Measurements from ENCODE around the gene SETBP1.

SETBP1 gene

DNA sequence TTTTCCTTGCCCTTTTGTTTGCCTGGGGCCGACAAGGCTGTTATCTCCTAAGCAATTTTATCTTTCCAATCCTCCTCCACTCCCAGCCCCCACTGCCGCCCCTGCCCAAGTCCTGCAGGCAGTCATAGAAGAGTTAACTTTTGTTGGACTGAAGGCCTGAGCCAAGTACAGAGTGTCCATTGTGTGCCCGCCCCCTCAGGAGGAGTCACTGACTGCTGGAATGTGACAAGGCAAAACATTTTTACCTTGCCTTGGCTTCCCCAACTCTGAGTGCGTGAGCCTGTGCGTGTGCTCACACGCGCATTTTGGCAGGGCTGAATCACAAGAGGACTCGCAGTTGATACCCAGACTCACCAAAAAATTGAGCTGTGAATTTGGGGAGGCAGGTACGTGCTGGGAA, 16.2 kb downstream of the SETBP1 start:
- H3K36me3 ChIP-seq (ENCODE audit: control insufficient read depth, low read depth, low read length), result no peaks in the 10 kb centered on the region

GRCh38 chr18:44697315-44697714, 16.6 kb downstream of the SETBP1 start:
- Histone ChIP-seq H3K4me1 (ENCODE audit: control insufficient read depth, low read depth, low read length) (peaks cover 15% of the 10 kb centered on the region), H3K36me3 (ENCODE audit: control insufficient read depth, low read depth, low read length) (no peaks in the 10 kb centered on the region), H3K27me3 (ENCODE audit: control insufficient read depth, insufficient read depth, low read length) (no peaks in the 10 kb centered on the region), H3K4me3 (ENCODE audit: low read length) (no peak overlapping the region), H3K9ac (ENCODE audit: low read length) (no peak overlapping the region), H3K9me3 (ENCODE audit: control insufficient read depth, low read depth, low read length) (no peaks in the 10 kb centered on the region), H3K27ac (ENCODE audit: low read length) (peak overlapping the region; percentile 65)

More for the DNA sequence above, 16.2 kb downstream of the SETBP1 start:
- Histone ChIP-seq H3K4me3 (ENCODE audit: low read length) (no peak overlapping the region), H3K9ac (ENCODE audit: low read length) (no peak overlapping the region), H3K27me3 (ENCODE audit: control insufficient read depth, insufficient read depth, low read length) (no peaks in the 10 kb centered on the region), H3K4me1 (ENCODE audit: control insufficient read depth, low read depth, low read length) (peaks cover 15% of the 10 kb centered on the region), H3K9me3 (ENCODE audit: control insufficient read depth, low read depth, low read length) (no peaks in the 10 kb centered on the region), H3K27ac (ENCODE audit: low read length) (peak overlapping the region; percentile 65)

- Histone ChIP-seq H3K4me1 (ENCODE audit: control insufficient read depth, low read depth, low read length) (peaks cover 18% of the 10 kb centered on the region), H3K36me3 (ENCODE audit: control insufficient read depth, low read depth, low read length) (no peaks in the 10 kb centered on the region), H3K27me3 (ENCODE audit: control insufficient read depth, insufficient read depth, low read length) (no peaks in the 10 kb centered on the region), H3K9me3 (ENCODE audit: control insufficient read depth, low read depth, low read length) (no peaks in the 10 kb centered on the region), H3K9ac (ENCODE audit: low read length) (no peak overlapping the region), H3K27ac (ENCODE audit: low read length) (no peak overlapping the region), H3K4me3 (ENCODE audit: low read length) (no peak overlapping the region)
Measured at GRCh38 chr18:44698518-44698917, 17.8 kb downstream of the SETBP1 start.

GRCh38 chr18:44699572-44700261, 19.0 kb downstream of the SETBP1 start:
- no peaks in the 10 kb centered on the region for H3K27me3 ChIP-seq (ENCODE audit: control insufficient read depth, insufficient read depth, low read length)
- no peaks in the 10 kb centered on the region for H3K36me3 ChIP-seq (ENCODE audit: control insufficient read depth, low read depth, low read length)
- peaks cover 23% of the 10 kb centered on the region for H3K4me1 ChIP-seq (ENCODE audit: control insufficient read depth, low read depth, low read length)
- H3K9ac ChIP-seq (ENCODE audit: low read length), result no peak overlapping the region
- no peaks in the 10 kb centered on the region for H3K9me3 ChIP-seq (ENCODE audit: control insufficient read depth, low read depth, low read length)
- no peak overlapping the region for H3K4me3 ChIP-seq (ENCODE audit: low read length)
- no peak overlapping the region for H3K27ac ChIP-seq (ENCODE audit: low read length)

DNA sequence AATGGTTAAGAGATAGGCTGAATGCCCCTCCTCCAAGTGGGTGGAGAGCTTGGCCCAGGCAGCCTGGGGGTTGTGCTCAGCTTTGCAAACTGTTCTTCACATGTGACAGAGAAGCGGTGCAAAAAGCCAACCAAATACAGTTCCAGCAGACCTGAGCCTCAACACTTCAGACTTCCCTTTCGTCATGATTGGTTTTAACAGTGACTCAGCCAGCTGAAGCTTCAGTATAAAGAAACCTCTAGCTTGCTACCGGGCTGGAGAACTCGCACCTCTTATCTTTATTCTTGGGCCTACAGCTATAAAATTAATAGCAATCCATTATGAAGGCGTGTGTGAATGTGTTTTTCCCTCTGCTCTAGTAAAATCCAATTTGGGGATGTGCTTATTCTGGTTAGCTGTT, 20.0 kb downstream of the SETBP1 start:
- H3K9ac ChIP-seq (ENCODE audit: low read length), result no peak overlapping the region
- H3K4me1 ChIP-seq (ENCODE audit: control insufficient read depth, low read depth, low read length), result peaks cover 23% of the 10 kb centered on the region

DNA sequence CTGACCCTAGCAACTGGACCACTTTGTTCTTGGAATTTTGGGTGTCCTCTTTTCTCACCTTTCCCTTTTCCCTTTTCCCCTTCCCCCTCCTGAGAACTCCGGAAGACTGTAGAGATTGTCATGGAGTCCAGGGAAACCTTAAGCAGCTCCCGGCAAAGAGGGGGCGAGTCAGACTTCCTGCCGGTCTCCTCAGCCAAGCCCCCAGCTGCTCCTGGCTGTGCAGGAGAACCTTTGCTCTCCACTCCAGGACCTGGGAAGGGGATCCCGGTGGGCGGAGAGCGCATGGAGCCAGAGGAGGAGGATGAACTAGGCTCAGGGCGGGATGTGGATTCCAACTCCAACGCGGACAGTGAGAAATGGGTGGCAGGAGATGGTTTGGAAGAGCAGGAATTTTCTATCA, 20.5 kb downstream of the SETBP1 start:
- Histone ChIP-seq H3K36me3 (ENCODE audit: control insufficient read depth, low read depth, low read length) (no peaks in the 10 kb centered on the region), H3K9ac (ENCODE audit: low read length) (no peak overlapping the region), H3K4me1 (ENCODE audit: control insufficient read depth, low read depth, low read length) (peaks cover 21% of the 10 kb centered on the region), H3K4me3 (ENCODE audit: low read length) (no peak overlapping the region), H3K27me3 (ENCODE audit: control insufficient read depth, insufficient read depth, low read length) (no peaks in the 10 kb centered on the region), H3K9me3 (ENCODE audit: control insufficient read depth, low read depth, low read length) (no peaks in the 10 kb centered on the region), H3K27ac (ENCODE audit: low read length) (no peak overlapping the region)

More for the DNA sequence above, 20.0 kb downstream of the SETBP1 start:
- no peak overlapping the region for H3K4me3 ChIP-seq (ENCODE audit: low read length)
- H3K27me3 ChIP-seq (ENCODE audit: control insufficient read depth, insufficient read depth, low read length), result no peaks in the 10 kb centered on the region
- no peaks in the 10 kb centered on the region for H3K36me3 ChIP-seq (ENCODE audit: control insufficient read depth, low read depth, low read length)
- no peak overlapping the region for H3K27ac ChIP-seq (ENCODE audit: low read length)
- H3K9me3 ChIP-seq (ENCODE audit: control insufficient read depth, low read depth, low read length), result no peaks in the 10 kb centered on the region

GRCh38 chr18:44702594-44702993, 21.9 kb downstream of the SETBP1 start:
- H3K4me3 ChIP-seq (ENCODE audit: low read length), result no peak overlapping the region
- H3K9ac ChIP-seq (ENCODE audit: low read length), result no peak overlapping the region
- H3K9me3 ChIP-seq (ENCODE audit: control insufficient read depth, low read depth, low read length), result no peaks in the 10 kb centered on the region
- H3K36me3 ChIP-seq (ENCODE audit: control insufficient read depth, low read depth, low read length), result no peaks in the 10 kb centered on the region
- no peak overlapping the region for H3K27ac ChIP-seq (ENCODE audit: low read length)
- peaks cover 9% of the 10 kb centered on the region for H3K4me1 ChIP-seq (ENCODE audit: control insufficient read depth, low read depth, low read length)
- H3K27me3 ChIP-seq (ENCODE audit: control insufficient read depth, insufficient read depth, low read length), result no peaks in the 10 kb centered on the region

DNA sequence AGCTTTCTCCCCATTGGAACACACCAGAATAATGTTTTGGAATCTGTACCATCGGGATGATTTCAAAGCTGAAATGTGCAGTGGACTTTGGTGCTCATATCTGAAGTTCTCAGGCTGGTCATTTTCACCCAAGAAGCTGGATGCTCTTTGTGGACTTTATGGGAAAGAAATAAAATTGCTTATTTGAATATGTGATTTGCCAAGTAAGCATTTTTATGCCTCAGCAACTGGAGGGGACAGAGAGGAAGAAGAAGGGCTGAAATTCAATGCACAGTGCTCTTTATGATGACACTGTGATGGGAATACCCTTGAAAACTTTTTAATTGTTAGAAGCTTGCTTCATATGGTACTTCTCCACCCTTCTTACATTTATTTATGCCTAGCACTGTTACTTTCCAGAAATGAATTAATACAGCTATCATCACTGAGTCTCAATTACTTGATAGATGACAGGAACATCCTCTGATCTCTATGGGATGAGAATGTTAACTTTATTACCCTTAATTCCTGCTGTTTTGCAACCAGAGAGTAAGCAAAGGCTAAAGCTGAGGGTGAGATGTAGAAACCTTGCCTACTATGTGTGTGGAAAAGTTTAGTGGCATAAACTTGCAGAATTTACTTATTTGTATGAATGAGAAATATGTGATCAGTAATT, 23.6 kb downstream of the SETBP1 start:
- H3K36me3 ChIP-seq (ENCODE audit: control insufficient read depth, low read depth, low read length), result no peaks in the 10 kb centered on the region
- H3K9me3 ChIP-seq (ENCODE audit: control insufficient read depth, low read depth, low read length), result no peaks in the 10 kb centered on the region
- no peaks in the 10 kb centered on the region for H3K27me3 ChIP-seq (ENCODE audit: control insufficient read depth, insufficient read depth, low read length)
- H3K27ac ChIP-seq (ENCODE audit: low read length), result no peak overlapping the region
- no peak overlapping the region for H3K9ac ChIP-seq (ENCODE audit: low read length)
- peaks cover 8% of the 10 kb centered on the region for H3K4me1 ChIP-seq (ENCODE audit: control insufficient read depth, low read depth, low read length)
- no peak overlapping the region for H3K4me3 ChIP-seq (ENCODE audit: low read length)

DNA sequence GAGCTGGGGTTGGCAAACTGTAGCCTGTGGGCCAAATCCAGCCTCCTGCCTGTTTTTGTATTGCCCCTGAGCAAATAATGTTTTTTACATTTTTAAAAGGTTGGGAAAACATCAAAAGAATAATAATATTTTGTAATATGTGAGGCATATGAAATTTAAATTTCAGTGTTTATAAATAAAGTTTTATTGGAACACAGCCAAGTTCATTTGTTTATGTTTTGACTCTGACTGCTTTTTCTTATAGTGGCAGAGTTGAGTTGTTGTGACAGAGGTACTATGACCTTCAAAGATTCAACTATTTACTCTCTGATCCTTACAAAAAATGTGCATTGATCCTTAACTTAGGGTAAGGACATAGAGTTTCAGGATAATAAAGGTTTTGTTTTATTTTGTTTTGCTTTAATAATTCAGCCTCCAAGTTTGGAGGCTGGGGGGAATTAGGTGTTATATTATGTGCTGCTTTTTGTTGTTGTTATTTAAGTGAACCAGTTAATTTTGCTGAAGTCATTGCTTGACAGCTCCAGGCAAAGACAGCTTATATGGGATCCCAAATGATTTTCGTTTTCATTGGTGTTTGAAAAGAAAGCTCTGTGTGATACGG, 24.5 kb downstream of the SETBP1 start:
- Histone ChIP-seq H3K27ac (ENCODE audit: low read length) (no peak overlapping the region), H3K9me3 (ENCODE audit: control insufficient read depth, low read depth, low read length) (no peaks in the 10 kb centered on the region), H3K4me3 (ENCODE audit: low read length) (no peak overlapping the region), H3K27me3 (ENCODE audit: control insufficient read depth, insufficient read depth, low read length) (no peaks in the 10 kb centered on the region), H3K4me1 (ENCODE audit: control insufficient read depth, low read depth, low read length) (peaks cover 8% of the 10 kb centered on the region), H3K9ac (ENCODE audit: low read length) (no peak overlapping the region), H3K36me3 (ENCODE audit: control insufficient read depth, low read depth, low read length) (no peaks in the 10 kb centered on the region)

- no peaks in the 10 kb centered on the region for H3K36me3 ChIP-seq (ENCODE audit: control insufficient read depth, low read depth, low read length)
- peaks cover 15% of the 10 kb centered on the region for H3K4me1 ChIP-seq (ENCODE audit: control insufficient read depth, low read depth, low read length)
- no peaks in the 10 kb centered on the region for H3K9me3 ChIP-seq (ENCODE audit: control insufficient read depth, low read depth, low read length)
- H3K4me3 ChIP-seq (ENCODE audit: low read length), result no peak overlapping the region
- H3K9ac ChIP-seq (ENCODE audit: low read length), result no peak overlapping the region
- H3K27ac ChIP-seq (ENCODE audit: low read length), result no peak overlapping the region
- no peaks in the 10 kb centered on the region for H3K27me3 ChIP-seq (ENCODE audit: control insufficient read depth, insufficient read depth, low read length)
Measured at GRCh38 chr18:44708451-44709083, 27.9 kb downstream of the SETBP1 start.

DNA sequence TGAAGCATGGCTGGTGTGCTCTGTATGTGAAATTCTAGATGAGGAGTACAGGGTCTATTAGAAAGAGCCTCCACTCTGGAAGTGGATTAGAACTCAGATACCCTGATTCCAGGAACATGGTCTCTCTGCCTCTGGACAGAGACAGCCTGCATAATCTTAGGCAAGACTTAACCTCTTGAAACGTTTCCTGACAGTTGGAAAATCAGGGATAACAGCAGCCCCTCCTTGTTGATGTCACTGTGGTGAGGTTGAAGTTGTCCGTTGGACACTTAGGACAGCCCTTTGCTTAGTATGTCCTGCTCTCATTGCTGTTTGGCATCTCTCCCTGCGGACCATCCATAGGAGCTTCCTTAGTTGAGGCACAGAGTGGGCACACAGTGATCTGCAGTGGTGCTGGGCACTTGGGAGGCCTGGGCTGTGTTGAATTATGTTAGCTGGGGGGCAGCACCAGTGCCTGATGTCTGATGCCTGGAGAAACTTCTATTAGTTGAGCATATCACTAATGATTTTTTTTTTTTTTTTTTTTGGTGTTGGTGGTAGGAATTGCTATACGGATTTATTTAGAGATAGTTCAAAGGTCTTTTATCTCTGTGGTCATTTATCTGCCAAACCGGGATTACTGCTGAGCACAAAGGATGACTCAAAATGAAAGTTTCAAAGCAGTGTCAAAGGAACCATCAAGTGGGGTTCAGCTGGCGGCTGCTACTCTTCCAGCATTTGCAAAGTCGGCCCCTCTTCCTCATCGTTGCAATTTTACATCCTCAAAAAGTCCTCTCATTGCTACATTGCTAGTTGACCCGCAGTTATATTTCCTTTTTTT, 28.8 kb downstream of the SETBP1 start:
- no peaks in the 10 kb centered on the region for H3K27me3 ChIP-seq (ENCODE audit: control insufficient read depth, insufficient read depth, low read length)
- H3K4me1 ChIP-seq (ENCODE audit: control insufficient read depth, low read depth, low read length), result peaks cover 11% of the 10 kb centered on the region
- no peak overlapping the region for H3K4me3 ChIP-seq (ENCODE audit: low read length)
- no peaks in the 10 kb centered on the region for H3K36me3 ChIP-seq (ENCODE audit: control insufficient read depth, low read depth, low read length)
- H3K9ac ChIP-seq (ENCODE audit: low read length), result no peak overlapping the region
- H3K9me3 ChIP-seq (ENCODE audit: control insufficient read depth, low read depth, low read length), result no peaks in the 10 kb centered on the region
- no peak overlapping the region for H3K27ac ChIP-seq (ENCODE audit: low read length)

All from iPS-18a (cell line).